ENCODE measurements around the gene HIGD1C. TPM values are rescaled to one million over a fixed set of nuclear protein-coding genes. Genes with fewer than 3 reads are reported as not detected.
A peak's percentile ranks its signal among the peaks of the same experiment; 100 is the strongest.

HIGD1C gene
- total and polyA plus RNA-seq, 8 donors, result not detected

- FAIRE-seq (no peak), DNase-seq (no peak), ATAC-seq (no peak)
- Histone ChIP-seq H3K27me3 (no peaks in the 10 kb centered on the region), H3K4me1 (peaks cover 8 to 21% (median 20%) of the 10 kb centered on the region in 3 donors), H3K27ac (peak overlapping the region in 1 of 4 donors; percentile 15), H3K36me3 (no peaks in the 10 kb centered on the region), H3K4me3 (no peak overlapping the region), H3K9me3 (no peaks in the 10 kb centered on the region)
- WGBS, 2 donors, result 84 to 89% methylated on average over 9 of the region's 9 CpGs
- TF ChIP-seq CTCF (IDR thresholded peaks at IDR 0.05), result no peak
- intact Hi-C loops (cut with DNase I), result no loop called here
These were observed 15.4 kb upstream of the HIGD1C start for GRCh38 chr12:50936821-50937530.

GRCh38 chr12:50937653-50938052 is 14.7 kb upstream of the HIGD1C start:
- intact Hi-C loops (cut with DNase I), result no loop called here
- no peaks in the 10 kb centered on the region for H3K27me3 ChIP-seq
- peaks cover 8 to 17% (median 13%) of the 10 kb centered on the region in 3 donors for H3K4me1 ChIP-seq
- FAIRE-seq, result no peak
- no peak overlapping the region for H3K4me3 ChIP-seq
- no peak for ATAC-seq
- TF ChIP-seq CTCF (IDR thresholded peaks at IDR 0.05), result no peak
- DNase-seq, result no peak
- H3K36me3 ChIP-seq, result no peaks in the 10 kb centered on the region
- H3K9me3 ChIP-seq, result no peaks in the 10 kb centered on the region
- H3K27ac ChIP-seq, result no peak overlapping the region
- 97 to 100% methylated on average over 1 of the region's 1 CpG for WGBS, 2 donors

GRCh38 chr12:50947933-50948626 is 4.3 kb upstream of the HIGD1C start:
- FAIRE-seq, result no peak
- Histone ChIP-seq H3K27ac (no peak overlapping the region), H3K4me1 (no peaks in the 10 kb centered on the region), H3K4me3 (no peak overlapping the region), H3K36me3 (no peaks in the 10 kb centered on the region), H3K27me3 (no peaks in the 10 kb centered on the region), H3K9me3 (no peaks in the 10 kb centered on the region)
- TF ChIP-seq CTCF (IDR thresholded peaks at IDR 0.05), result no peak
- 94 to 96% methylated on average over 3 of the region's 3 CpGs for WGBS, 2 donors
- DNase-seq, result no peak
- no peak for ATAC-seq
- intact Hi-C loops (cut with DNase I), result no loop called here

- no peak for TF ChIP-seq CTCF (IDR thresholded peaks at IDR 0.05)
- no peaks in the 10 kb centered on the region for H3K9me3 ChIP-seq
- FAIRE-seq (no peak), ATAC-seq (no peak), DNase-seq (no peak)
- no peaks in the 10 kb centered on the region for H3K36me3 ChIP-seq
- no peaks in the 10 kb centered on the region for H3K4me1 ChIP-seq
- no peaks in the 10 kb centered on the region for H3K27me3 ChIP-seq
- WGBS, 2 donors, result 44 to 50% methylated on average over 2 of the region's 4 CpGs
- H3K27ac ChIP-seq, result no peak overlapping the region
- no peak overlapping the region for H3K4me3 ChIP-seq
- intact Hi-C loops (cut with DNase I), result no loop called here
These were observed 3.5 kb upstream of the HIGD1C start for GRCh38 chr12:50948798-50949197.

- FAIRE-seq, result no peak
- Histone ChIP-seq H3K4me3 (no peak overlapping the region), H3K27me3 (no peaks in the 10 kb centered on the region), H3K27ac (no peak overlapping the region), H3K9me3 (no peaks in the 10 kb centered on the region), H3K4me1 (no peaks in the 10 kb centered on the region), H3K36me3 (no peaks in the 10 kb centered on the region)
- no peak for ATAC-seq
- no peak for TF ChIP-seq CTCF (IDR thresholded peaks at IDR 0.05)
- DNase-seq, result no peak
- intact Hi-C loops (cut with DNase I), result no loop called here
- 86 to 95% methylated on average over 4 of the region's 4 CpGs for WGBS, 2 donors
These were observed 2.5 kb upstream of the HIGD1C start for GRCh38 chr12:50949801-50950302.
